CD4-positive, alpha-beta T cell treated with Interleukin-4 for 1 hour (primary cell): ENCODE measurements around the gene ZNF384.
A peak's percentile ranks its signal among the peaks of the same experiment; 100 is the strongest.

ENCODE experiments used
- DNase-seq, 2 donors: peaks; one replicate each; pipeline ENCODE4 v3.0.0-alpha.2; 2020 to 2022

ZNF384 gene

DNA sequence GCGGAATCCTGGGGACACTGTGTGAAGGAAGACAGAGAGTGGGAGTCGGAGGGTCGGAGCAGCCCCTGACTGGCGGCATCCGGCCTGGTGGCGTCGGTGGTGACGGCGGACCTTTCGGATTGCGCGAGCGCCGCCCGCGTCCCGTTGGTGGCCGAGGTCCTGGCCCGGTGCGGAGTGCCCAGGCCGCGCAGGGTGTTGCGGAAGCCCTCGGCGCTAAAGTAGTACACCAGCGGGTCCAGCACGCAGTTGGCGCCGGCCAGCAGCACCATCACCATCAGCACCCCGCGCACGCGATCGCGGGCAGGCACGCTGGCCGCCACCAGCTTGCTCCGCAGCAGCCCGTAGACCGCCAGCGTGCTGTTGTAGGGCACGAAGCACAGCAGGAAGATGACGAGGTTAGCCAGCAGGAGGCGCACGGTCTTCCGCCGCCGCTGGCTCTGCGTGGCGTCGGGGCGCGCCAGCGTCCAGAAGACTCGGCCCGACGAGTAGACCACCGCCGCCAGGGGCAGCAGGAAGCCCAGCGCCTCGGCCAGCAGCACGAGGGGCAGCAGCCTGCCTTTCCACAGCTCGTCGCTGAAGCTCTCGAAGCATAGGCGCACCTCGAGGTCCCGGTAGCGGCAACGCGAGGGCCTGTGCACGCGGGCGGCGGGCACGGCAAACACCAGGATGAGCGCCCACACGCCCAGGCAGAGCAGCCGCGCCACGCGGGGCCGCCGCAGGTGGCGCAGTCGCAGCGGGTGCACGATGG, 68.9 kb downstream of the ZNF384 start:
- peak; percentile 61 to 66 for DNase-seq

DNA sequence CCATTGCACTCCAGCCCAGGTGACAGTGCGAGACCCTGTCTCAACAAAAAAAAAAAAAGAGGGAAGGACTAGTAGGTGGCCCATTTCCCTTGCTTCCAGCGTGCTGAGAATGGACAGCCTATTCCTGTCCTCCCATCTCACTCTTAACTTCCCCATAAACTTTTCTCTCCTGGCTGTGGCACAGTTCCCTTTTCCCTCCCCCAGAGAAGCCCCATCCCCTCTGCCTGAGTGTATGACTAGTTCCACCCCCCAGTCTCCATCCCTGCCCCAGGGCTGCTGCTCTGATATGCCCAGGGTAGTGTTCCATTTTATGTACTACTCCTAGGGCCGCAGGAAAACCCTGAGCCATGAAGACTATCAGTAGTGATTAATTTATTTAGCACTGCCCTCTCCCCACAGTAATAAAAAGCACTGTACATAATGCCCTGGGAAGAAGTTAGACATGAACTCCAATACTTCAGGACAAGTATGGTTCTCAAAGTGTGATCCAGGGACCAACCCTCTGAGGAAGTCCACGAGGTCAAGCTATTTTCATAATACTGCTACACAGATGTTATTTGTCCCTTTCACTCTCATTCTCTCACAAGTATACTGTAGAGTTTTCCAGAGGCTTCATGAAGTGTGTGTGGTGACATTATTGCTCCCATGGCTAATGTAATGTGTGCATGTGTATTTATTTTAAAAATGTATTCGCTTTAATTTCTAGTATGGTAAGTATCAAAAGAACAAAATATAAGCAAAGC, 70.5 kb downstream of the ZNF384 start:
- DNase-seq: no peak
